GM19193 (cell line): ENCODE results near the gene MRPL4.

ENCODE experiments used
- POLR2A ChIP-seq: IDR thresholded peaks from 4 replicates; pipeline ENCODE4 v1.6.1; 2011; ENCODE audit not compliant: insufficient read depth, insufficient read length; ENCODE audit errors: extremely low read depth

Gene MRPL4

DNA sequence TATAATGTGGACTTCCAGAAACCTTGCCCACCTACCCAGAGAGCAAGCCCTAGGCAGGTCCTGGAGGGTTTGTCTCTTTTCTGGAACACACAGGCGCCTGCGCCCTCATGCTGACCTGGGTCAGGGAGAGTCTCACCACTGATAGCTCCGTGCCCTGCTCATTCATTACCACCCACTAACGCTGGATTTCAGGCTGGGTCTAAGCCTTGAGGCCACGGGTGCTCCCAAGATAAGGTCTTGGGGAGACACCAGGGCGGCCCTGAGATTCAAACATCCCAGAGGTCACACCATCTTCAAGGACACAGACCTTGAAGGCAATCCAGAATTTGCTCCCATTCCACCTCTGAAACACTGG is 26.0 kb upstream of the MRPL4 start:
- TF ChIP-seq POLR2A, result no peak

DNA sequence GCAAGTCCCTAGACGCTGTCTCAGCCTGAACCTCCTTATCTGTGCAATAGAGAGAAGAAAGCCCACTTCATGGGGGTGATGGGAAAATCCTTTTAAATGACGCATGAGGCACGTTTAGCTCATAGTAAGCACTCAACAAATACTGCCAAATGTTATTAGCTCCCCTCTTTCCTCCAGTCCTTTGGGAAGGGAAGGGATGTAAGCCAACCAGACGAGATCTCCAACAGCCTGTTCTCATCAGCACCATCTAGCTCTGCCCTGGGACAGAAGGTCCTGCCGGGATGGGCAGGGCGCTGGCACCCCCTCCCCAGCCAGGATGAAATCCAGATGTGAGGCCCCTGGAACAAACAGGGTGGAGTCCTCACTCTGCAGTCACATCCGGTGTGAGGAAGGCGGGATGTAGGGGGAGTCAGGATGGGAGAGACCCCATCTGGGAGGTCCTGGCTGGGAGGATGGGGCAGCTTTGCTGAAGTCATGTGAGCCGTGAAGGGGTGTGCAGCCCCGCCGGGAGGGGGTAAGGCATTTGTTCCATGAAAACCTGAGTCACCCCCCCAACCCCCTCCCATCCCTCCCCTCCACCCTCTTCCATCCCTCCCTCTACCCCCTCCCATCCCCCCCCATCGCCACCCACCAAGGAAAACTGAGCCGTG is 25.5 kb upstream of the MRPL4 start:
- no peak for TF ChIP-seq POLR2A

DNA sequence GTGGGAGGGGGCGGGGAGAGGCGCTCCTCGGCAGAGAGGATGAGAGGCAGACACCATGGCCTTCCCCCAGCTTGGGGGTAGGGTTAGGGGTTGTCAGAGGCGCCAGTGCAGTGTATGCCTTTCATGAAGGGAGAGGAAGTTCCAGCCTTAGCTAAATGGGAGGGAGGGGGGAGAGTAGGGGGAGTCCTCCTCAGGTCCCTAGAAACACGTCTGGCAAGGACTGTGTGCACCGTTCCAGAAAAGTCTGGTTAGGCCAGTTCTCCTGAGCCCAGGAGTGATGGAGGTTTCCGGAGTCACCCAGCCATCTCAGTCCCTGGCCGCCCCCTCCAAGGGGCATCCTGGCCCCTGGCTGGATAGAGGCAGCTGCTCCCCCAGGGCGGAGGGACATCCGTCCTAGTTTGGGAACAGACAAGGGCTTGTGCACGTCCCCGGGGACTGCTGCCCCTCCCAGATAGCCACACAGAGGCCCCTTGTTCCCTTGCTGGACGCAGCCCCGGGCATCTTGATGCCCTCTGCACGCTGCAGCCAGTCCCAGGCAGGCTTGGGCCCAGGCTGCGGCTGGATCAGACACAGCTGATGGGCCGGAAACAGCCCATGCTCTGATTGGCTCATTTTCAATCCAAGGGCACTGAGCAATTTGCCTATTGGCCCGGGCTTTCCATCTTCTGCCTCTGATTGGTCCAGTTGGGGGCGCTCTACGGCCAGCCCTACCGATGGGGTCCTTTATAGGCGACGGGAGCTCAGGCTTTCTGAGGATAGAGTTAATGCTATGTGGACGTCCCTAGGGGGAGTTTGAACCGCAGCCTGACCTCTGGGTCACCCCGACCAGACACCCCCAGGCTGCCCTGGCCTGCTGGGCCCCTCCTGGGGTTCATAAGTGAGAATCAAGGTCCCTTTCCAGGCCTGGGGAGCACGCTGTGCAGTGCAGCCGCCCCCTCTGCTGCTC is 24.7 kb upstream of the MRPL4 start:
- TF ChIP-seq POLR2A, result no peak

DNA sequence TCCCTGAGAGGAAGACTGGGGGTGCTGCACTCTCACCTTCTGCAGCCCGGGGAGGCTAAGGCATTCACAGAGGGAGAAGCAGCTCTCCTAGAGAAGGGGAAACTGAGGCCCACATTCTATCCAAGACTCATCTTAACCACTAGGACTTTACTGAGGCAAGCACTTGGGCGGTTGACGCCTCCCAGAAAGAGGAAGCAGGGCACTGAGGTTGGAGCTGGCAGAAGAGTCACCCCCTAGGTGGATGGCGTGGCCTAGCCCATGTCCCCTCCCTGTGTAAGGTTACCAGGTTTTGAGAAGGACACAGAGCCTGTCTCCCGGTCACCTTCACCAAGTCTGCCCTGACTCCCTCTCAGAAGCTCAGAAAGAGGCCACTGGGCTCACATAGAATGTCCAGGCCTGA is 23.6 kb upstream of the MRPL4 start:
- no peak for TF ChIP-seq POLR2A

DNA sequence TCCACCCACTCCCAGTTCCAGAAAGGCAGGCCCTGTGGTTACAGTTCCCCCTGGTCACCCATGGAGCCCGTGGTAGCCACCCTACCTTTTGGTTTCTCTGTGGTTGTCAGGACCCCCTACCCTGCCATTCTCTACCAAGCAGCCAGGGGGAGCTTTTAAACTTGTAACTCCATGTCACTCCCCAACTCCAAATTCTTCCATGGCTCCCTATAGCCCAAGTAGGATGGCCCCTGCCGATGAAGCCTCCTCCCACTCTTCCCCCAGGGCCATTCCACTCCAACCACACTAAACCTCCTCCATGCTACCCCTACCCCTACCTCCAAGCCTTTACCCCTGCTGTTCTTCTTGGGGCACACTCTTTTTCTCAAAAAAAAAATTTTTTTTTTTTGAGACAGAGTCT is 23.1 kb upstream of the MRPL4 start:
- TF ChIP-seq POLR2A, result no peak

DNA sequence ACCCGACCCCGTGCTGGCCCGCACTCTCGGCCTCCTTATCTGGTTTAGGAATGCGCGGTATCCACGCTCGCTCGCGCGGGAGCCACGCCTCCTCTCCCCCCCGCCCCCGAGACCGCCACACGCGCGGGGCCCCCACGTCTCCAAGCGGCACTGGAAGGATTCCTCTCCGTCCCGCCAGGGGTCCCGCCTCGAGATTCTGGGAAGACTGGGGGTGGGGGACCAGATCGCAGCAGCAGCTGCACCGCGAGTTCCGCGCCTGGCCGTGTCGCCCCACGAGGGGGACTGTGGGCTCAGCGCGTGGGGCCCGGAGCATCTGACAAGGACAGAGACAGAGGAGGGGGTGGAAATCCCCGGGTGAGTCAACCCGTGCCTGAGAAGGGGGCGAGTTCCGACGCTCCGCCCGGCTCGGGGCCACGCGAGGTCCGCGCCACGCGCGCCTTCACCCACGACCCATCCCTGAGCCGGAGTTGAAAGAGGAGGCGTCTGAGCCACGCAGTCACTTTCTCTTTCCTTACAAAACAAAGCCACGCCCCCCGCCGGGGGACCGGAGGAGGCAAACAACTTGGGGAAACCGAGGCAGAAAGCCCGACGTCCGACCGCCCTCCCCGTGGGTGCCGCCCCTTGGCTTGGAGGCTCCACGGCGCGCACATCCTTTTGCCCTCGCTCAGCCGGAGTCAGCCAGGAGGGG is 21.7 kb upstream of the MRPL4 start:
- peak; percentile 34 for TF ChIP-seq POLR2A

DNA sequence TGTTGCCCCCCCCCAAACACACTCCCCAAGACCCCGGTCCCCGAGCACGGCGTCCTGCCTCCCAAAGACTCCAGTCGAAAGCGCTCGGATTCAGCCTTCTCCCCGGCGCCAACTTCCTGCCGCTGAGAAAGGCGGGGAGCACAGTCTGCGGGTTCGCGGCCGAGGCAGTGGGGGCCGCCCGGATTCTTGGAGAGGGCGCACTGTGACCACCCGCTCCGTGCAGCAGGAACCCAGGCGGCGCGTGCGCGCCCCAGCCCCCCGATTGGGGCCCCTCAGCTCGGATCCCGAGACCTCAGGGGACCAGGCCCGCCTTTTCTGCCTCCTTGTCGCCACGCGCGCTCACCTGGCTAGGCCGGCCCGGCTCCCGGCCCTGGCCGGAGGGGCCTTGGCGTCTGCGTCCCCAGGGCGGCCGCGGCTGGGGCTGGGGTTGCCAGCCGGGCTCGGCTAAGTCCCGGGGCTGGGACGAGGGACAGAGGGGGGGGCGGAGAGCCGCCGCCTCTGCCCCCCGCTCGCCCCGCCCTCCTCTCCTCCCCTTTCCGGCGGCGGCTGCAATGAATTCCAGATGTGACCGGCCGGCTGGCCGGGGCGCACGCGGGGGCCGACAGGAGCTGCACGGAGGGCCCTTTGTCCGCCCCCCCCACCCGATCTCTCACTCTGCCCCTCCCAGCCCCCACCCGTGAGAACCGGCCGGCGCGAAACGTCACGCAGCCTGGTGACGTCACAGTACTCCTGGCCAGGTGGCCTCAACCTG is 21.0 kb upstream of the MRPL4 start, which contains the start of gene S1PR2:
S1PR2 (minus strand) TSS at position 471 of the 751 bp plus-strand sequence. CDS start 6,426 bp downstream, outside the sequence.
- peak; percentile 66 for TF ChIP-seq POLR2A

DNA sequence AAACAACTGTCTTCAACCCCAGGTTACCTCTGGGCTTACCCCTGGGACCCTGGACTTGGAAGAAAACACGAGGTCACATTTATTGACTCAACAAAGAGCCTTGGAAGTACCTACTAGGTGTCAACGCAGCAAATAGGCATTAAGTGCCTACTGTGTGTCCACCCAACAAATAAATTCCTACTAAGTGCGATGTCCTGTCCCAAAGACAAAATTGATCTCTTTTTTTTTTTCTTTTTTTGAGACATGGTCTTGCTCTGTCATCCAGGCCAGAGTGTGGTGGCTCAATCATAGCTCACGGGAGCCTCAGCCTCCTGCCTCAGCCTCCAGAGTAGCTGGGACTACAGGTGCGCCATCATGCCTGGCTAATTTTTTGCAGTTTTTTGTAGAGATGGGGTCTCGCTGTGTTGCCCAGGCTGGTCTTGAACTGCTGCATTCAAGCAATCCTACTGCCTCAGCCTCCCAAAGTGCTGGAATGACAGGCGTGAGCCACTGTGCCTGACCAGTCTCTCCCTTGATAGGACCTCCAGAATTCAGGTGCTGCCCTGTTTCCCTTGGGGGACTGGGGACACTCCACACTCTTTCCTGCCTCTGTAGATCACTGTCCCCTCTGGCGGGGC is 20.3 kb upstream of the MRPL4 start:
- no peak for TF ChIP-seq POLR2A

DNA sequence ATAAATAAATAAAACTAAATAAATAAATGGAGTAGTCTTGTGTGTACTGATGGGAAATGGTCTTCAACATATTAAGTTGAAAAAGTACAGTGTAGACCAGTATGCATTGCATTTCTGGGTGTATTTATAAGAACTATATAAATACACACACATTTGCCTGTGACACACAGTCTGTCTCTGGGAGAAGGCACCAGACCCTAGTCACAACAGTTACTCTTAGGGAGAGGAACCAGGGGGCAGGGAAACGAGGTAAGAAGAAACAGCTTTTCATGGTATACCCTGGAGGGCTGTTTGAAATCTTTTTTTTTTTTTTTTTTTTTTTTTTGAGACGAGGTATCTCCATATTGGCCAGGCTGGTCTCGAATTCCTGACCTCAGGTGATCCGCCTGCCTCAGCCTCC is 18.1 kb upstream of the MRPL4 start:
- no peak for TF ChIP-seq POLR2A

DNA sequence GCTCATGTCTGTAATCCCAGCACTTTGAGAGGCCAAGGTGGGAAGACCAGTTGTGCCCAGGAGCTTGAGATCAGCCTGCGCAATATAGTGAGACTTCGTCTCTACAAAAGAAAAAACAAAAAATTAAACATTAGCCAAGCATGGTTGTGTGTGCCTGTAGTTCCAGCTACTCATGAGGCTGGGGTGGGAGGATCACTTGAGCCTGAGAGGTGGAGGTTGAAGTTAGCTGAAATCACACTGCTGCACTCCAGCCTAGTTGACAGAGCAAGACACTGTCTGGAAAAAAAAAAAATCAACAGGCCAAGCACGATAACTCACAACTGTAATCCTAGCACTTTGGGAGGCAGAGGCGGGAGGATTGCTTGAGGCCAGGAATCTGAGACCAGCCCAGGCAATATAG is 17.0 kb upstream of the MRPL4 start:
- TF ChIP-seq POLR2A, result no peak

DNA sequence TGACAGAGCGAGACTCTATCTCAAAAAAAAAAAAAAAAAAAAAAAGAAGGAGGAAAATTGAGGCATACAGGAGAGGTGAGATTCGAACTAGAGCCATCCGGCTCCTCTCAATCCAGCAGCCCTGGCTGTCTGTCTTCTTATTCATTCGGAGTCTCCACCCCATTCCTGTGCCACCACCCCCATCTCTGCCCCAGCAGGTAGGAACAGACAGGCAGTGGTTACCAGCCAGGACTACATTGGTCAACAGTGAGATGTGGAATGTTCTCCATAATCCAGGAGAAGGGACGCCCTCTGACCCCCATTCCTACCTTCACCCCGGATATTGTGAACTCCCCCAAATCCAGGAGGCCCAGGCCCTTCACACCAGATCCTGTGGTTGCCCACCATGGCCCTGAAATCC is 14.3 kb upstream of the MRPL4 start:
- TF ChIP-seq POLR2A, result no peak

DNA sequence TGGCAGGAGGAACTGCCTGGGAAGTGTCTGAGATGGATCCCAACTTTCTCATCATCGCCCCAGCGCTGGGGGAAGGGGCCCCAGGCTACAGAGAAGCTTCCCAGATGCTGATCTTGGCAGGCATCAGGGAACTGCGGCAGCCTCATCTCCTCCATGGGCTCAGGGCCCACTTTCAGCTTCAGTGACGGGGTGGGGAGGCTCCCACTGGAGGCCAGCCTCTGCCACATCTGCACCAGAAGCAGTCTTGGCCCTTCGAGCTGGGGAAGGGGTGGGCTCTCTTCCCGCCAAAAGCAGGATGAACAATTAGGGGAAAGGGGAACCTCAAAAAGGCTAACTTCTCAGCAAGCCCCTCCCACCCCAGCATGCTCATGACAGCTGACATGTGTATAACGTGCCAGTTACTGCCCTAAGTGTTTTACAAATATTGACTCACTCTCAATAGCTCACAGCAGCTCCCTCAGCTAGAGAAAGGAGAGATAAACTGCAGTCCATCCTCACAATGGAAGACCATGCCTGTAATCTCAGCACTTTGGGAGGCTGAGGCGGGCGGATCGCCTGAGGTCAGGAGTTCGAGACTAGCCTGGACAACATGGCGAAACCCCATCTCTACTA is 13.7 kb upstream of the MRPL4 start:
- no peak for TF ChIP-seq POLR2A

DNA sequence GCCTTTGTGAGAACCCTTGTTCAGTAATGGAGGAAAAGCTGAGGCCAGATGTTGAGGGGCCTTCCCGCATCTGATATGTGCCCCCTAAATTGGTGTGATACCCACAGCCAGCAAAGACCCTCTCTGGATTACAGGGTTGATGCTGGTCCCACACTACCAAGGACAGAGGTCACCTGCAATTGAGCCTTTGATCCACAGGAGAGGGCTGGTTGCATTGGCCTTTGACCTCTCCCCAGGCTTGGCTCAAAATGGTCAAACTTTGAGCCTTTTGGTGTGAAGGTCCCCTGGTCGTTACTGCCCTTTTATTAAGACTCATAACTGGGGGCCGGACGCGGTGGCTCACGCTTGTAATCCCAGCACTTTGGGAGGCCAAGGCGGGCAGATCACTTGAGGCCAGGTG is 8.4 kb upstream of the MRPL4 start:
- TF ChIP-seq POLR2A, result no peak
